ENCODE data around the gene ATP6V0A4. TPM values are rescaled to one million over a fixed set of nuclear protein-coding genes. Genes with fewer than 3 reads are reported as not detected.
A peak's percentile ranks its signal among the peaks of the same experiment; 100 is the strongest.

ATP6V0A4 gene
- total RNA-seq, 1 donor from 2014 or later, result 0.25 TPM

- Mint-ChIP-seq H3K4me3 (ENCODE audit: unreplicated experiment) (no peak overlapping the region), H3K9me3 (ENCODE audit: unreplicated experiment) (no peaks in the 10 kb centered on the region), H3K27ac (ENCODE audit: unreplicated experiment) (no peak overlapping the region), H3K4me1 (ENCODE audit: low read depth, unreplicated experiment) (peaks cover 13% of the 10 kb centered on the region), H3K36me3 (ENCODE audit: low read depth, unreplicated experiment) (peaks cover 21% of the 10 kb centered on the region), H3K27me3 (ENCODE audit: low read depth, unreplicated experiment) (no peaks in the 10 kb centered on the region)
- Histone ChIP-seq H3K4me1 (ENCODE audit: insufficient read depth, low read length) (peaks cover 5% of the 10 kb centered on the region), H4K20me1 (ENCODE audit: insufficient read depth, low read length) (no peaks in the 10 kb centered on the region), H3K9me3 (ENCODE audit: insufficient read depth, low read depth, low read length) (no peaks in the 10 kb centered on the region), H3K27me3 (ENCODE audit: insufficient read depth, low read length) (no peaks in the 10 kb centered on the region), H3K4me2 (ENCODE audit: low read length) (no peak overlapping the region), H2AFZ (ENCODE audit: low read depth, low read length) (no peak overlapping the region), H3K9ac (ENCODE audit: low read length) (no peak overlapping the region), H3K27ac (ENCODE audit: low read depth, low read length) (no peak overlapping the region), H3K4me3 (ENCODE audit: insufficient read depth, low read depth, low read length) (no peak overlapping the region), H3K79me2 (ENCODE audit: insufficient read depth, low read length) (no peaks in the 10 kb centered on the region), H3K36me3 (ENCODE audit: insufficient read depth, low read length) (no peaks in the 10 kb centered on the region)
- FAIRE-seq (no peak), DNase-seq (ENCODE audit: low read depth) (no peak)
- no peak for TF ChIP-seq EZH2 (IDR thresholded peaks at IDR 0.05; ENCODE audit: insufficient read depth, low read length)
- TF ChIP-seq CTCF (IDR thresholded peaks at IDR 0.05; ENCODE audit: insufficient read depth, low read depth, low read length), result no peak
Measured at GRCh38 chr7:138837627-138838026, 39.6 kb upstream of the ATP6V0A4 start.

GRCh38 chr7:138835087-138835486 lies 37.1 kb upstream of the ATP6V0A4 start:
- no peak overlapping the region for H3K4me3 Mint-ChIP-seq (ENCODE audit: unreplicated experiment)
- H4K20me1 ChIP-seq (ENCODE audit: insufficient read depth, low read length), result no peaks in the 10 kb centered on the region
- H3K36me3 ChIP-seq (ENCODE audit: insufficient read depth, low read length), result no peaks in the 10 kb centered on the region
- peaks cover 19% of the 10 kb centered on the region for H3K36me3 Mint-ChIP-seq (ENCODE audit: low read depth, unreplicated experiment)
- no peaks in the 10 kb centered on the region for H3K27me3 Mint-ChIP-seq (ENCODE audit: low read depth, unreplicated experiment)
- no peak overlapping the region for H3K4me3 ChIP-seq (ENCODE audit: insufficient read depth, low read depth, low read length)
- H3K4me2 ChIP-seq (ENCODE audit: low read length), result no peak overlapping the region
- no peak overlapping the region for H2AFZ ChIP-seq (ENCODE audit: low read depth, low read length)
- no peaks in the 10 kb centered on the region for H3K27me3 ChIP-seq (ENCODE audit: insufficient read depth, low read length)
- peaks cover 3% of the 10 kb centered on the region for H3K4me1 Mint-ChIP-seq (ENCODE audit: low read depth, unreplicated experiment)
- TF ChIP-seq CTCF (IDR thresholded peaks at IDR 0.05; ENCODE audit: insufficient read depth, low read depth, low read length), result no peak
- TF ChIP-seq EZH2 (IDR thresholded peaks at IDR 0.05; ENCODE audit: insufficient read depth, low read length), result no peak
- DNase-seq (ENCODE audit: low read depth) (no peak), FAIRE-seq (no peak)
- H3K9me3 ChIP-seq (ENCODE audit: insufficient read depth, low read depth, low read length), result no peaks in the 10 kb centered on the region
- no peaks in the 10 kb centered on the region for H3K4me1 ChIP-seq (ENCODE audit: insufficient read depth, low read length)
- no peak overlapping the region for H3K27ac Mint-ChIP-seq (ENCODE audit: unreplicated experiment)
- no peak overlapping the region for H3K27ac ChIP-seq (ENCODE audit: low read depth, low read length)
- H3K9me3 Mint-ChIP-seq (ENCODE audit: unreplicated experiment), result no peaks in the 10 kb centered on the region
- no peak overlapping the region for H3K9ac ChIP-seq (ENCODE audit: low read length)
- H3K79me2 ChIP-seq (ENCODE audit: insufficient read depth, low read length), result no peaks in the 10 kb centered on the region

- no peaks in the 10 kb centered on the region for H3K9me3 ChIP-seq (ENCODE audit: insufficient read depth, low read depth, low read length)
- no peaks in the 10 kb centered on the region for H3K36me3 ChIP-seq (ENCODE audit: insufficient read depth, low read length)
- Mint-ChIP-seq H3K27me3 (ENCODE audit: low read depth, unreplicated experiment) (no peaks in the 10 kb centered on the region), H3K36me3 (ENCODE audit: low read depth, unreplicated experiment) (peaks cover 19% of the 10 kb centered on the region), H3K4me1 (ENCODE audit: low read depth, unreplicated experiment) (peaks cover 3% of the 10 kb centered on the region), H3K27ac (ENCODE audit: unreplicated experiment) (peak overlapping the region; percentile 29), H3K9me3 (ENCODE audit: unreplicated experiment) (no peaks in the 10 kb centered on the region), H3K4me3 (ENCODE audit: unreplicated experiment) (no peak overlapping the region)
- no peak for FAIRE-seq
- no peaks in the 10 kb centered on the region for H3K79me2 ChIP-seq (ENCODE audit: insufficient read depth, low read length)
- no peak overlapping the region for H2AFZ ChIP-seq (ENCODE audit: low read depth, low read length)
- no peak overlapping the region for H3K4me3 ChIP-seq (ENCODE audit: insufficient read depth, low read depth, low read length)
- H3K4me2 ChIP-seq (ENCODE audit: low read length), result no peak overlapping the region
- no peaks in the 10 kb centered on the region for H4K20me1 ChIP-seq (ENCODE audit: insufficient read depth, low read length)
- no peaks in the 10 kb centered on the region for H3K4me1 ChIP-seq (ENCODE audit: insufficient read depth, low read length)
- H3K9ac ChIP-seq (ENCODE audit: low read length), result no peak overlapping the region
- TF ChIP-seq CTCF (IDR thresholded peaks at IDR 0.05; ENCODE audit: insufficient read depth, low read depth, low read length) (no peak), EZH2 (IDR thresholded peaks at IDR 0.05; ENCODE audit: insufficient read depth, low read length) (no peak)
- no peak overlapping the region for H3K27ac ChIP-seq (ENCODE audit: low read depth, low read length)
- DNase-seq (ENCODE audit: low read depth), result no peak
- no peaks in the 10 kb centered on the region for H3K27me3 ChIP-seq (ENCODE audit: insufficient read depth, low read length)
Measured at GRCh38 chr7:138834583-138834982, 36.6 kb upstream of the ATP6V0A4 start.

Data from astrocyte (in vitro differentiated cells and primary cell).